ENCODE measurements around the gene LRCH1.
A peak's percentile ranks its signal among the peaks of the same experiment; 100 is the strongest.

LRCH1 gene

GRCh38 chr13:46667687-46668281 is 114.8 kb downstream of the LRCH1 start:
- no peak for DNase-seq

- no peak for DNase-seq
Measured at GRCh38 chr13:46668302-46668720, 115.3 kb downstream of the LRCH1 start.

- DNase-seq: no peak
Measured at GRCh38 chr13:46668931-46669525, 116.1 kb downstream of the LRCH1 start.

GRCh38 chr13:46672338-46673090 is 119.5 kb downstream of the LRCH1 start:
- no peak for DNase-seq

- no peak for DNase-seq
Measured at GRCh38 chr13:46675016-46675415, 122.0 kb downstream of the LRCH1 start.

- DNase-seq: no peak
Measured at GRCh38 chr13:46676378-46676725, 123.4 kb downstream of the LRCH1 start.

GRCh38 chr13:46679369-46680120 is 126.6 kb downstream of the LRCH1 start:
- peak in 1 of 2 donors; percentile 18 for DNase-seq

- no peak for DNase-seq
Measured at GRCh38 chr13:46682015-46682414, 129.0 kb downstream of the LRCH1 start.

- no peak for DNase-seq
Measured at GRCh38 chr13:46682707-46683106, 129.7 kb downstream of the LRCH1 start.

- no peak for DNase-seq
Measured at GRCh38 chr13:46683676-46684260, 130.8 kb downstream of the LRCH1 start.

- no peak for DNase-seq
Measured at GRCh38 chr13:46684287-46685001, 131.5 kb downstream of the LRCH1 start.

GRCh38 chr13:46685006-46685730 is 132.2 kb downstream of the LRCH1 start:
- DNase-seq: no peak

GRCh38 chr13:46686171-46686570 is 133.2 kb downstream of the LRCH1 start:
- no peak for DNase-seq

GRCh38 chr13:46687810-46688209 is 134.8 kb downstream of the LRCH1 start:
- DNase-seq: no peak

GRCh38 chr13:46688306-46688705 is 135.3 kb downstream of the LRCH1 start:
- DNase-seq: no peak

GRCh38 chr13:46698014-46698413 is 145.0 kb downstream of the LRCH1 start:
- no peak for DNase-seq

GRCh38 chr13:46698910-46699460 is 146.0 kb downstream of the LRCH1 start:
- no peak for DNase-seq

GRCh38 chr13:46712524-46712923 is 159.6 kb downstream of the LRCH1 start:
- DNase-seq: no peak

- DNase-seq: no peak
Measured at GRCh38 chr13:46715363-46715762, 162.4 kb downstream of the LRCH1 start.

GRCh38 chr13:46716821-46717220 is 163.9 kb downstream of the LRCH1 start:
- DNase-seq: no peak

- no peak for DNase-seq
Measured at GRCh38 chr13:46717275-46717674, 164.3 kb downstream of the LRCH1 start.

- DNase-seq: no peak
Measured at GRCh38 chr13:46717856-46718255, 164.9 kb downstream of the LRCH1 start.

Measured in activated CD4-positive, alpha-beta T cell treated with anti-CD3 and anti-CD28 coated beads for 4 hours (primary cell).